NB4 (cell line): ENCODE results near the gene DNHD1.

Experiments
- CTCF ChIP-seq: IDR thresholded peaks from one replicate; pipeline ENCODE4 v1.5.1; 2012; ENCODE audit warnings: low read depth, low read length
- MYC ChIP-seq: IDR thresholded peaks from 2 replicates; pipeline ENCODE4 v1.6.1; 2011; ENCODE audit warnings: low read depth, low read length
- POLR2A ChIP-seq: IDR thresholded peaks from 2 replicates; pipeline ENCODE4 v1.6.1; 2011; ENCODE audit warnings: mild to moderate bottlenecking; ENCODE audit not compliant: insufficient read length; ENCODE audit errors: extremely low read depth

GRCh38 chr11:6455070-6455469 lies 42.0 kb upstream of the DNHD1 start:
- TF ChIP-seq CTCF = no peak
- TF ChIP-seq MYC = no peak
- no peak for TF ChIP-seq POLR2A
